Suppressor macrophage (primary cell): ENCODE data around the gene SLC25A41.

Source experiments
- DNase-seq, 4 experiments: peaks; one replicate each; pipeline ENCODE4 v3.0.0-alpha.2; 2020 to 2022
- total RNA-seq, 17 experiments: gene quantifications; one replicate each; lab custom pipeline; 2026; ENCODE audit warnings: mixed read lengths in 6 of 17, inconsistent platforms in 3 of 17; lab: John Stamatoyannopoulos, UW

Gene SLC25A41
- total RNA-seq: 0 to 0.99 (median 0) reads per million in 17 experiments

DNA sequence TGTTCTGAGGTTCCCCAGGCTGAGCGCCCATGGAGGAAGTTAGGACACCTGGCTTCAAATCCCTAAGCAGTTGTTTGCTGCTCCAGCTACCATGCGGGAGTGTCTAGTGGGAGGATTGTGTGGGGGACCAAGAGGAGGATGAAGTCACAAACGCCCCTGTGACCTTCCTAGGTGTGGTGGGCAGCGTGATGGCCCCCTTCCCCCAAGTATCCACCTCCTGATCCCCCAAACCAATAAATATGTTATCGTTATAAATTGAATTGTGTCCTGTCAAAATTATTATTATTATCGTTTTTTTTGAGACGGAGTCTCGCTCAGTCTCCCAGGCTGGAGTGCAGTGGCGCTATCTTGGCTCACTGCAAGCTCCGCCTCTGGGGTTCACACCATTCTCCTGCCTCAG lies at the start of gene SLC25A41:
SLC25A41 (minus strand) TSS at position 101 of the 400 bp plus-strand sequence; CDS start at position 31, 70 bp downstream.
- no peak for DNase-seq

DNA sequence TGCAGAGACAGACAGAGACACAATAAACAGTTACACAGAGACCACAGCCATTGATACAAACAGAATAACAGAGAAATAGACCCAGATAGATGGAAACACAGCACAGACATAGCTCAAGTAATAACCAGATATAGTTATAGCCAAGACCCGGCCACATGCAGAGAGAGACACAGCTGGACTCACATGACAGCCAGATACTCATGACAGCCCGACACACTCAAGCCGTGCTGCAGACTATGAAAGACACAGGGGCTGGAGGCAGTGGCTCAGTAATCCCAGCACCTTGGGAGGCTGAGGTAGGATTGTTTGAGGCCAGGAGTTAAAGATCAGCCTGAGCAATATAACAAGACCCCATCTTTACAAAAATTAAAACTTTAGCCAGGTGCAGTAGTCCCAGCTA lies 49.7 kb upstream of the SLC25A41 start:
- no peak for DNase-seq

DNA sequence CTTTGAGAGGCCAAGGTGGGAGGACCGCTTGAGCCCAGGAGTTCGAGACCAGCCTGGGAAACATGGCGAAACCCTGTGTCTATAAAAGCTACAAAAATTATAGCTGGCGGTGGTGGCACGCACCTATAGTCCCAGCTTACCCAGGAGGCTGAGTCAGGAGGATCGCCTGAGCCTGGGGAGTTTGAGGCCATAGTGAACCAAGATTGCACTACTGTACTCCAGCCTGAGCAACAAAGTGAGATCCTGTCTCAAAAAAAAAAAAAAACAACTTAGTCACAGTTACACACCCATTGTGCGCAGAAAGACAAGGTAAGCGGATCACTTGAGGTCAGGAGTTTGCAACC lies 48.8 kb upstream of the SLC25A41 start:
- no peak for DNase-seq

DNA sequence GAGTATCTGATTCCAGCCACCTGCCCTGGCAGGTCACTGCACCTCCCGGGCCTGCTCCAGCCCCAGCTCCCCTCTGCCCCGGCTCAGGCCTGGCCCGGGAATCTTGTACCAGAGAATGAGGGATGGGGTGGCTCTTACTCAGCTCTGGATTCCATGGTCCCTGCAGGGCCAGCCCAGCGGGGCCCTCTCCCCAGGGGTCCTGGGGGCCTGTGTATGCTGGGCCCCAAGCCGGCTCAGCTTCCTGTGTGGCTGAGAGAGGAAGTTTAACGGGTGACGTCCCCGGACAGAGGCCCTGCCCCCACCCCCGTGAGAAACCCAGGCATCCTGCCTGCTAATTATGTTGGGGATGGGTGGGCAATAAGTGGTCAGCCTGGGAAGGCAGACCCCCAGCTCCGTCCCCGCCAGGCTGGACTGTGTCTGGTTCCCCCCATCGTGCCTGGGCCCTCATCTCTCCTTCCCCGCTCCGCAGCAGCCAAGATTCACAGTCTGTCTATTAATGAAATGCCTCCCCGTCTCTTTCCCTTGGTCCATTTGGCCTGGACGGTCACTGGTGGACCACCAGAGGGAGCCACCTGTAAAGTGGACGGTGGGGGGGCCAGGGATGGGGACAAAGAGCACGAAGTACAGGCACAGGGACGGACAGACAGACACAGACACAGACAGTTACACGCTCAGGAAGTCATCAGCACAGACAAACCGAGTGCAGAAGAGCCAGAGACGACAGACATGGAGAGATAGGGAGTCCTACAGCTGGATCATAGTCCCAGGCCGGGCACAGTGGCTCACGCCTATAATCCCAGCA lies 48.2 kb upstream of the SLC25A41 start, which contains the start of gene DENND1C:
DENND1C (minus strand) TSS at position 247 of the 802 bp plus-strand sequence; CDS start at position 155, 92 bp downstream.
- DNase-seq: peak; percentile 60 to 80 (median 68)

DNA sequence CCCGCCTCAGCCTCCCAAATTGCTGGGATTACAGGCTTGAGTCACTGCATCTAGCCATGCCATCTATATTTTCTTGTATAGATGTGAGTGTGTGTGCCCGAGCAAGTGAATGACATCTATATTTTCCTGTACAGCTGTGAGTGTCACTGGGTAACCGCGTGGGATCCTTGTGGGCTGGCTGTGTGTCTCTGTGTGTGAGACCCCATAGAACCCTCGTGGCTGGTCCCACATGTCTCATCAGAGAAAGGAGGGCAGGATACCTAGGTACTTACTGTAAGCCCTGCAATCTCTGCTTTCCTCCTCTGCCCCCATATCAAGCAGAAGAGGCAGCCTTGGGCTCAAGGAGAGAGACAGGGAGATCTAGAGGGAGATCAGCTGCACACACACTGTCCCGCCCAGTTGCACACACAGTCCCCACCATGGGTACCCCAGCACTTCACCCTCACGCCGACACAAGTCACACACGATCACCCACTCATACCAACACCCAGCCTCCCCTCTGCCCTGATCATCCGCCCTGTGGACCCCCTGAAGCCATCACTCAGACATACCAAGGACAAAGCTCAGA lies 47.4 kb upstream of the SLC25A41 start:
- no peak for DNase-seq

DNA sequence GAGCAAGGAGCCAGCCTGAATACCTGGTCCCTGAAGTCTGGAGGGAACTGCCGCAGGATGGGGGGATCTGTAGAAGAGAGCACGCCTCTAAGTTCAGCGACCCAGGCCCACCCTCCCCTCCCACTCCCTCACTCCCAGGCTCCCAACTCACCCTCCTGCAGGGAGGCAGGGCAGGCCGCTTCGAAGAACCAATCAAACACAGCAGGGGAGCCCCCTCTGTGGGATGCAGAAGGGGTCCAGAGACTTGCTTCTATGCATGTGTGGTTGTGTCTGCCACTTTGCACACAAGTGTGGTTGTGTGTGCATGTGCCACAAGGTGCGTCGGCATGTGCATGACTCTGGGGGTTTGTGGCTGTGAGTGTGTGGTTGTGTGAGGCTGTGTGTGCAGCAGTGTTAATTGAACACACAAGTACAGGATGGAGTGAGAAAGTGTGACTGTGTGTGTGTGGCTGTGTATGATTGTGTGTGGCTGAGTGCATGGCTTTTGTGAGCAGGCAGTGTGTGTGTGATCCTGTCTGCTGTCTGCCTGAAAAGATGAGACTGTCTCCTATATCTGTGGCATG lies 46.4 kb upstream of the SLC25A41 start:
- DNase-seq: no peak

DNA sequence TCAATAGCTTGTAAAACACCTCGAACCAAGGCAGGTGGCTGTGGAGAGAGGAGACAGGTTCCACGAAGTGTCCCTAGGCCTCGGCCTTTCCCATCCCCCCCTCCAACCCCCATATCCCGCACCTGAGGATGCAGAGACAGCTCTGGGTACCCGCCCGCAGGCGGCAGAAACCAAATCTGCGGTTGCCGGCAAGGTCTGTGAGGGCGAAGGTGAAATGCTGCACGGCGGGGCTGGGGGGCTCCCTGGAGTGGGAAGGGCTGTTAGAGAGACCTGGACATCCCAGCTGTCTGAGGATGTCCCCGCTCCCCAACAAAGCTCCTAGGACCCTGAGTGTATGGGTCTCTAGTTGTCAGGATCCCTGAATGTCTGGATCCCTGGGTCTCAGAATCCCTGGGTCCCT lies 45.3 kb upstream of the SLC25A41 start:
- no peak for DNase-seq

DNA sequence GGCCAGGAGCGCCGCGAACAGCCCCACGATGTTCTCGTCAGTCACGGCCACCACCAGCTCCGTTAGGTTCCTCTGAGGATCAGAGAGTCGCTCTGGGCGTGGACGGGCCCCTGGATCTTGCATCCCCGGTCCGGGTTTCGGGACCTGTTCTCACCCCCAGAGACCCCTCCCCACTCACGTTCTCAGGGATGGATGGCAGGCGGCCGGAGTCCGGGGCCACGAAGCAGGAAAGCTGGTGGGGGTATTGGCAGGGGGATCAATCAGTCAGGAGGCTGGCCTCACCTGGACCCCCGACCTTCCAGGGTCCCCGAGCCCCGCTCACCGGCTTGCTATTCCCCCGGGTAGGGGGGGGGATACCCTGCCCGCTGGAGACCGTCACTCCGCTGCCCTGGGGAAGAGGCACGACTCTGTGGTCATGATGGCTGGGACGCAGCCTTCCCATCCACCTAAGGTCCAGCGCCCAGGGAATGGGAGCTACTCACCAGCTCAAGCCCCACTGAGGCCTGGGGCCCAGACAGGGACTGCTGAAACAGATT lies 43.4 kb upstream of the SLC25A41 start:
- DNase-seq: no peak

DNA sequence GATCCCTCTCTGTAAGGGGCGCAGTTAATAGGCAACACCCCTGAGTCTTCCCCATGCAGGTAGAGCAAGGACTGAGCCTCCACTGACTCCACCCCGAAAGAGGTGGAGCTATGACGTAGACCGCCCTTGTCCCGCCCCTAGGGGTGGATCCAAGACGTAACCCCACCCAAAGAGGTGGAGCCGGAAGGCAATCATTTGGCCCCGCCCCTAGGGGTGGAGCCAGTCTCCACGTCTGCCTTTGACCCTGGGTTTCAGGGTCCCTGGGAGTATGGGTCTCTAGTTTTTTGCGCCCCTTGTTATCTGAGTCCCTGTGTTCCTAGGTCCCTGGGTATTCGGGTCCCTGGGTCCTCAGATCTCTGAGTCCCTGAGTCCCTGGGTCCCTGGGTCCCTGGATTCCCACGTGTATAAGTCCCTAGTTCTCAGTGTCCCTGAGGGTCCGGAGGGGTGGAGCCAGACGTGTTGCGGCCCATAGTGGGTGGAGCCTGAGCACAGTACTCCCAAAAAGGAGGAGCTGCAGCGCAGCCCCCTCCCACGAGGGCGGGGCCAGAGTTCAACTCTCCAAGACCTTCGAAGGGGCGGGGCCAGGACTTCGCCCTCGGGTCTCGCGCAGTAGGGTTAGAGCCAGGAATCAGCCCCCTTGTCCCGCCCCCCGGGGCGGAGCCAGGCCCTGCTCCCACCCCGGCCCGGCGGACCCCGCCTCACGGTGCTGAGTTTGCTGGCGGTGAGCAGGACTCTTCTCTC lies 42.8 kb upstream of the SLC25A41 start:
- peak; percentile 35 to 68 (median 50) for DNase-seq

DNA sequence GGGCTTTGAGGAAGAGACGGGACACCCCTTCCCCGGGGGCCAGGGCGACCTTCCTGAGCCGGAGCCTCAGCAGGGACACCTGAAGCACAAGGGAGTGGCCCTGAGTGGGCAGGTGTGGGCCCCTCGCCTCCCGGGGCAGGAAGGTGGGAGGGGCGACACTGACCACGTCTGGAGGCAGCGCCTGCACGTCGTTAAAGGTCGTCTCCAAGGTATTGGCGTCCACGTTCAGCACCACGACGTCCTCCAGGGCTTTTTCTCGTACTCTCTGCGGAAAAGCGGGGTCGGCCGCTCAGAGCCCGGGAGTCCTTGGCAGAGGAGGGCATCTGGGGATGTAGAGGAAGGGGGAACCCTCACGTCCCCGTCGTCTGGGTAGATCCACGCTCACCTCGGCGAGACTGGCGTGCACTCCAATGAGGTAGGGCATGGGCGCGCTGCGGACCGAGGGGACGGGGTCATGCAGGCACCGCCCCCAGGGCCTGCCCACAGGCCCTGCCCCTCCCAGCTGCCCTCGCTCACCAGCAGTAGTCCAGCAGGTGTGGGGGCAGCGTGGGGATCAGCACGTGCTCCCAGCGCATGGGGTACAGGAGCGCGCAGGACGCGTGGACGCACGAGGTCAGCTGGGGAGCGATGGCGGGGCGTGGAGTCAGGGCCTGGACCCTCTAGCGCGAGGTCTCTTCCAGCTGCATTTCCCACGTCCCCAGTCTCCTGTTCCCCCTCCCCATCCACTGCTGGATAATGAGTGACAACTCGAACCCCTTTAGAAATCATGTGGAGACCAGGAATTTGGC lies 42.0 kb upstream of the SLC25A41 start:
- no peak for DNase-seq

DNA sequence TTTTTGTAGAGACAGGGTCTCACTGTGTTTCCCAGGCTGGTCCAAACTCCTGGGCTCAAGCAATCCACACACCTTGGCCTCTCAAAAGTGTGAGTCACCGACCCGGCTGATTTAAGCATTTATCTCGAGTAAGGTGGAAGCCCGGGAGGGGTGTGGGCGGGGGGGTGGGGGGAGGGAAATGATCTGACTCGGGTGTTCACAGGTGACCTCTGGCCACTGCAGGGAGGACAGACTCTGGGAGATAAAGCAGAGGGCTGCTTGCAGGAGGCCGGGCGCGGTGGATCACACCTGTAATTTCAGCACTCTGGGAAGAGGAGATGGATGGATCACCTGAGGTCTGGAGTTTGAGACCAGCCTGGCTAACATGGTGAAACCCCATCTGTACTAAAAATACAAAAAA lies 40.1 kb upstream of the SLC25A41 start:
- no peak for DNase-seq

DNA sequence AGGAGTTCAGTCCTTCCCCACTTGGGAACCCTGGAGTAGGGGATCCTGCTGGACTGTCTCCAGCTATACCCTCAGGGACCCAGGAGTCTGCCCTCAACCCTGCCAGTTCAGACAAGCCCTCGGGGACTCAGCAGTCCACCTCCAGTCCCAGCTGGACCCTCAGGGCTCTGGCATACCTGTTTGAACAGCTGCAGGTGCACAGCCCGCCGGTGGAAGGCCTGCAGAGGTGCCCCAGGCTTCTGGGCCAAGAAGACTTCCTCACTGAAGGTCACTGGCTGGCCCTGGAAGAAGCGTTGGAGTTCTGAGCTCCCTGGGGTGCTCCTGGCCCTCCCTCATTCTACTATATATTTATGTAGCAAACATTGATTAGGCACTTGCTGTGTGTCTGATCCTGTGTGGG lies 39.1 kb upstream of the SLC25A41 start:
- no peak for DNase-seq

DNA sequence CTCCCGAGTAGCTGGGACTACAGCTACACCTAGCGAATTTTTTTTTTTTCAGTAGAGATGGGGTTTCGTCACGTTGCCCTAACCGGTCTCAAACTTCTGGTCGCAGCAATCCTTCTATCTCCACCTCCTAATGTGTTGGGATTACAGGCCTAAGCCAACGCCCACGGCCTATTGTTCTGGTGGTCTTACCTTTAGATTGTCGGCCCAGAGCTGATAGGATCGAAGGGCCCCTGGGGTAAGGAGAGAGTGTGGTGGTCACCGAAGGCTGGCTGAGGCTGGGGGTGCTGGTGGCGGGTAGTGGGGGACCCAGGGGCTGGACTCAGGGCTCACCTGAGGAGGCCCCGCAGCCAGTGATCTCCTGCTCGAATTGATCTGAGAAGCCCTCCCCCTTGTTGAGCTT lies 37.5 kb upstream of the SLC25A41 start:
- no peak for DNase-seq

DNA sequence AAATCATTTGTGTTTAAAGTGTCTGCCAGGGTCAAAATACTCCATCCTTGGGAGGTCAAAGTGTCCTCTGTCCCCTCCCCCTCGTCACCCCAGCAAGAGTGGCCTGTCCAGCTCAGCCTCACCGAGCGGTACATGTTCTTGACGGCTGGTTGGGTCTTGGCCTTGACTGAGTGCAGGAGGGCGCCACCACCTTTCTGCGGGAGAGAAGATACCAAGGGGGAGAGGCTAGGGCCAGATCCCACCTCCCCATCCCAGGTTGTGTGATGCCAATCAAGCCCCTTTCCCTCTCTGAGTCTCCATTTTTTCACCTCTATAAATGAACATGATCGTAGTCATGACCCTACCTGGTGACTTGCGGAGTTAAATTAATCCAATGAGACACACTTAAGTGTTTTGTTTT lies 36.6 kb upstream of the SLC25A41 start:
- no peak for DNase-seq

DNA sequence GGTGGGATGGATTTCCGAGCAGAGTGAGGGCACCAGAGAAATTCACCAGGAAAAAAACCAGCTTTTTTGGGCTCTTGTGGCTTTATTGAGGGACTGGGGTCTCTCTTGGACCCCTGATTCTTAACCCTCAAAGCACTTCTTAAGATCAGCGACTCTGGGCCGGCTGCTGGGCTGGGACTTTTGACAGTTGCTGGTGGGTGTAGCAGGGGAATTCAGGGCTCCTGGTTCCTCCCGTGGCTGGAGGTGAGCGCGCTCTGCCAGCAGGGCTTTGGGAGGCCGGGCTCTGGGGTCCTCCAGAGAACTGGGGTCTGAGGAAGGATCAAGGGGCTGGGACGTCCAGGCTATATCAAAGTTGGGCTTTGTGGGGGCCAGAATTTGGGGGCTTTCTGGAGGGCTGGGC lies 33.8 kb upstream of the SLC25A41 start:
- no peak for DNase-seq

DNA sequence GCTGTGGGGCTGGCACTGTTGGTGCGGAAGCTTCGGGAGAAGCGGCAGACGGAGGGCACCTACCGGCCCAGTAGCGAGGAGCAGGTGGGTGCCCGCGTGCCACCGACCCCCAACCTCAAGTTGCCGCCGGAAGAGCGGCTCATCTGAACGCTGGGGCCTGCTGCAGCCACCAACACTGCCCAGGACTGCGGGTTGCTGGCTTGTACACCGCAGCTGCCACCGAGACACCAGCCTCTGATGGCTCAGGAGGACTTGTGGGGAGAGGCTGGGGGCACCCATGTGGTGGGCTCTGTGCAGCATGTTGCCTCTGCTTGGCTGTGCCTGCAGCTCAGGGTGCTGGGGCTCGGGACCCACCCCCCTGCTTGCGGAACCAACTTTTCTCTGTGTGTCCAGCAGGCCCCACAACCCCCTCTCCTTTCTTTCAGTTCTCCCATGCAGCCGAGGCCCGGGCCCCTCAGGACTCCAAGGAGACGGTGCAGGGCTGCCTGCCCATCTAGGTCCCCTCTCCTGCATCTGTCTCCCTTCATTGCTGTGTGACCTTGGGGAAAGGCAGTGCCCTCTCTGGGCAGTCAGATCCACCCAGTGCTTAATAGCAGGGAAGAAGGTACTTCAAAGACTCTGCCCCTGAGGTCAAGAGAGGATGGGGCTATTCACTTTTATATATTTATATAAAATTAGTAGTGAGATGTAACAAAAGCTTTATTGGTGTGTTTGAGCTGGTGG lies 33.1 kb upstream of the SLC25A41 start:
- DNase-seq: no peak

DNA sequence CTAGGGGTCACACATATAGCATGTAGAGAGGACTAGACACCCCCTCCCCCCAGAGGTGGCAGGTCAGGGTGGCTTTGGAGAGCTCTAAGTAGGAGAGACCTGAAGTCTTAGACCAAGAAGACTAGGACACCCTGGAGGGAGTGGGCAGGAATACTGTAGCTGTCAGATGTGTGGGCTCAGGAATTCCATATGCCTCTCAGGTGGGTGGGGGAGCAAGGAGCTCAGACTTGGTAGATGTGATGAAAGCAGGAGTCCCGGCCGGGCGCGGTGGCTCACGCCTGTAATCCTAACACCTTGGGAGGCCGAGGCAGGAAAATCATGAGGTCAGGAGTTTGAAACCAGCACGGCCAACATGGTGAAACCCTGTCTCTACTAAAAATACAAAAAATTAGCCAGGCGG lies 32.1 kb upstream of the SLC25A41 start:
- DNase-seq: no peak

DNA sequence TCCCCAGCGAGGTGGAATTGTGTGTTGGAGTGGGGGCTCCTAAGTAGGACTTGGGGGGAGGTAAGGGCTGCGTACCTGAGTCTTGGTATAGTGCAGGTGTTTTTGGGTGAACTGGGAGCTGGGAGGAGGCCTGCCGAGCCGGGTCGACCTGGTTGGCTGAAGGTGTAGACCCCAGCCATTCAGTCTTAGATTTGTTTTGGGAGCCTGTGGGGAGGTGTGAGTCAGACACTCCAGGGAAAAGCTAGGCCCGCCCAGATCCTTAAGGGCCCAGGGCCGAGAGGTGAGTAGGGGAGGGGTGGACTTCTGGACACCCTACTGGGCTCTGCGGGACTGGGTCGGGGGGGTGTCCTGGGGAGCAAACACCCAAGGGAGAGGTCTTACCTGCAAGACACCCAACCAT lies 31.4 kb upstream of the SLC25A41 start:
- no peak for DNase-seq

DNA sequence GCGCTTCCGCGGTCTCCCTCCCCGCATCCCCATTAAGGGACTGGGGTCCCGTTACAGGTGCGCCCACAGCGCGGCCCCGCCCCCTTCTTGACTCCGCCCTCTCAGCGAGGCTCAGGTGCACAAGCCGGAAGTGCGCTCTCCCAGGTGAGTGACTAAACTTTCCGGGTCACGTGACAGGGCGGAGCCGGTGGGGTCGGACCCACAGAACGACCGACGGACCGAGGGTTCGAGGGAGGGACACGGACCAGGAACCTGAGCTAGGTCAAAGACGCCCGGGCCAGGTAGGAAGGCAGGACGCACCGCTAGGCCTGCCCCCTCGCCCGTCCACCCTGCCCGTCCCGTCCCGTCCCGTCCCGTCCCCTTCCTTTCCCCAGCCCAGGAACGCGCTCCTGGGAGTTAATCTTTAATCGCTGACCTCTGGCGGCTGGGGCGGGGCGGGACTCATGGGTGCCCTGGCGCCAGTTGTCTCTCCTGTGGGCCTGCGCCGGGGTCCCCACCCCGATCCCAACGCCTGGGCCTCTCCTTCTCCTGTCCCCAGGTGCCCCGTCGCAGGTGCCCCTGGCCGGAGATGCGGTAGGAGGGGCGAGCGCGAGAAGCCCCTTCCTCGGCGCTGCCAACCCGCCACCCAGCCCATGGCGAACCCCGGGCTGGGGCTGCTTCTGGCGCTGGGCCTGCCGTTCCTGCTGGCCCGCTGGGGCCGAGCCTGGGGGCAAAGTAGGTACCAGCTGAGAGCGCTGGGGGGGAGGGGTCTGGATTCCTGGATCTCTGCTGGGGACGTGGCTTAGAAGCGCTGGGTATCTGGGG lies 30.7 kb upstream of the SLC25A41 start, which contains the start of gene CRB3:
CRB3 (plus strand) TSS at position 202 of the 804 bp plus-strand sequence; CDS start at position 633, 431 bp downstream.
- DNase-seq: no peak
